Nephron progenitor cell (in vitro differentiated cells): ENCODE data around the gene CNN3.

Source experiments
- DNase-seq: peaks from one replicate; pipeline ENCODE4 v3.0.0; 2021
- H3K27ac Mint-ChIP-seq: 2 replicates; pipeline ENCODE4 v1.8.0; 2021; ENCODE audit warnings: mild to moderate bottlenecking, moderate library complexity, mixed read lengths
- H3K27me3 Mint-ChIP-seq: 2 replicates; pipeline ENCODE4 v1.8.0; 2021; ENCODE audit warnings: mild to moderate bottlenecking, low read depth, mixed read lengths; ENCODE audit not compliant: poor library complexity
- H3K36me3 Mint-ChIP-seq: 2 replicates; pipeline ENCODE4 v1.8.0; 2021; ENCODE audit warnings: low read depth, mixed read lengths
- H3K4me1 Mint-ChIP-seq: 2 replicates; pipeline ENCODE4 v1.8.0; 2021; ENCODE audit warnings: mixed read lengths
- H3K4me3 Mint-ChIP-seq: 2 replicates; pipeline ENCODE4 v1.8.0; 2021; ENCODE audit warnings: mild to moderate bottlenecking, moderate library complexity, mixed read lengths
- H3K9me3 Mint-ChIP-seq: 2 replicates; pipeline ENCODE4 v1.8.0; 2021; ENCODE audit warnings: mild to moderate bottlenecking, moderate library complexity, mixed read lengths
- CTCF ChIP-seq: fragments of 200-600 bp; sonication (generic); IDR thresholded peaks from 2 replicates; pipeline ENCODE4 v1.5.0; 2021; ENCODE audit warnings: antibody characterized with exemption

CNN3 gene

GRCh38 chr1:94928293-94928939 lies 1.5 kb upstream of the CNN3 start:
- TF ChIP-seq CTCF: no peak
- Mint-ChIP-seq H3K9me3 (no peaks in the 10 kb centered on the region), H3K4me1 (peaks cover 60% of the 10 kb centered on the region), H3K36me3 (peaks cover 30% of the 10 kb centered on the region), H3K27me3 (peaks cover 15% of the 10 kb centered on the region), H3K4me3 (peak overlapping the region; percentile 91), H3K27ac (peak overlapping the region; percentile 90)
- no peak for DNase-seq

GRCh38 chr1:94927405-94928175 lies 680 bp upstream of the CNN3 start:
- H3K36me3 Mint-ChIP-seq: peaks cover 32% of the 10 kb centered on the region
- no peaks in the 10 kb centered on the region for H3K9me3 Mint-ChIP-seq
- TF ChIP-seq CTCF: no peak
- H3K4me1 Mint-ChIP-seq: peaks cover 69% of the 10 kb centered on the region
- H3K27ac Mint-ChIP-seq: peak overlapping the region; percentile 90
- DNase-seq: no peak
- H3K27me3 Mint-ChIP-seq: peaks cover 15% of the 10 kb centered on the region
- H3K4me3 Mint-ChIP-seq: peak overlapping the region; percentile 91

- Mint-ChIP-seq H3K27me3 (peaks cover 15% of the 10 kb centered on the region), H3K4me1 (peaks cover 81% of the 10 kb centered on the region), H3K9me3 (no peaks in the 10 kb centered on the region), H3K36me3 (peaks cover 35% of the 10 kb centered on the region), H3K27ac (peak overlapping the region; percentile 100), H3K4me3 (peak overlapping the region; percentile 97)
- TF ChIP-seq CTCF: peak; percentile 43
- DNase-seq: peak; percentile 74
These were observed 590 bp downstream of the CNN3 start for GRCh38 chr1:94926126-94926914.

GRCh38 chr1:94925561-94926125 lies 1.3 kb downstream of the CNN3 start:
- H3K27ac Mint-ChIP-seq: peak overlapping the region; percentile 100
- peaks cover 36% of the 10 kb centered on the region for H3K36me3 Mint-ChIP-seq
- H3K27me3 Mint-ChIP-seq: peaks cover 15% of the 10 kb centered on the region
- TF ChIP-seq CTCF: no peak
- peak overlapping the region; percentile 97 for H3K4me3 Mint-ChIP-seq
- peak; percentile 84 for DNase-seq
- peaks cover 84% of the 10 kb centered on the region for H3K4me1 Mint-ChIP-seq
- no peaks in the 10 kb centered on the region for H3K9me3 Mint-ChIP-seq

- Mint-ChIP-seq H3K4me3 (peak overlapping the region; percentile 97), H3K27ac (peak overlapping the region; percentile 100), H3K9me3 (no peaks in the 10 kb centered on the region), H3K27me3 (peaks cover 13% of the 10 kb centered on the region), H3K36me3 (peaks cover 34% of the 10 kb centered on the region), H3K4me1 (peaks cover 84% of the 10 kb centered on the region)
- DNase-seq: no peak
- no peak for TF ChIP-seq CTCF
These were observed 1.9 kb downstream of the CNN3 start for GRCh38 chr1:94925004-94925403.
